ENCODE data around the gene MUC5B. TPM values are rescaled to one million over a fixed set of nuclear protein-coding genes. Genes with fewer than 3 reads are reported as not detected.
A peak's percentile ranks its signal among the peaks of the same experiment; 100 is the strongest.
"Not testable (repeated sequence)": the region's sequence is repeated elsewhere in the genome, so short reads cannot be mapped to it uniquely, and the experiment has no call there.

The MUC5B gene
- total and polyA plus RNA-seq, 8 donors = 0.06 to 33.4 (median 0.27) TPM

DNA sequence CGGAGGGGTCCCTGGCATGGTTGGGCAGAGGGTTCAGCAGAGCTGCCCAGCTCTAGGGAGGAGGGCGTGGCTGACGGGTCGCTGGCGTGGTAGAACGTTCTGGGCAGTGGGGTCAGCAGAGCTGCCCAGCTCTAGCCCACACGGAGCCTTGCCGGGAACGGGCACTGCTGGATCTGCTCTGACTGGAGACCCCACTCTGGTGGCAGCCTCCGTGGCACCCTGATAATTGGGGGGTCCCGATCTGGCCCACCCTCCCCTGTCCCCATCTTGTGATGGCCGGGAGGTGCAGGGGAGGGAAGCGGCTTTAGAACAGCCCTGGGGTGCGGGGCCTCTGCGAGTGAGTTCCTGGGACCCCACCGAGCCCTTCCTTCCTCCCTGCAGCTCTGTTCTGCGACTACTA is 43.2 kb upstream of the MUC5B start:
- ATAC-seq (no peak), DNase-seq (peak in 1 of 4 donors; percentile 69)
- Histone ChIP-seq H3K27me3 (peaks cover 0 to 41% of the 10 kb centered on the region in 2 donors), H3K36me3 (no peaks in the 10 kb centered on the region), H3K9me3 (no peaks in the 10 kb centered on the region), H3K4me3 (no peak overlapping the region), H3K4me1 (no peaks in the 10 kb centered on the region), H3K27ac (no peak overlapping the region)
- intact Hi-C loops (cut with DNase I) = no loop called here
- TF ChIP-seq, protein P1, sequence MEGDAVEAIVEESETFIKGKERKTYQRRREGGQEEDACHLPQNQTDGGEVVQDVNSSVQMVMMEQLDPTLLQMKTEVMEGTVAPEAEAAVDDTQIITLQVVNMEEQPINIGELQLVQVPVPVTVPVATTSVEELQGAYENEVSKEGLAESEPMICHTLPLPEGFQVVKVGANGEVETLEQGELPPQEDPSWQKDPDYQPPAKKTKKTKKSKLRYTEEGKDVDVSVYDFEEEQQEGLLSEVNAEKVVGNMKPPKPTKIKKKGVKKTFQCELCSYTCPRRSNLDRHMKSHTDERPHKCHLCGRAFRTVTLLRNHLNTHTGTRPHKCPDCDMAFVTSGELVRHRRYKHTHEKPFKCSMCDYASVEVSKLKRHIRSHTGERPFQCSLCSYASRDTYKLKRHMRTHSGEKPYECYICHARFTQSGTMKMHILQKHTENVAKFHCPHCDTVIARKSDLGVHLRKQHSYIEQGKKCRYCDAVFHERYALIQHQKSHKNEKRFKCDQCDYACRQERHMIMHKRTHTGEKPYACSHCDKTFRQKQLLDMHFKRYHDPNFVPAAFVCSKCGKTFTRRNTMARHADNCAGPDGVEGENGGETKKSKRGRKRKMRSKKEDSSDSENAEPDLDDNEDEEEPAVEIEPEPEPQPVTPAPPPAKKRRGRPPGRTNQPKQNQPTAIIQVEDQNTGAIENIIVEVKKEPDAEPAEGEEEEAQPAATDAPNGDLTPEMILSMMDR (IDR thresholded peaks at IDR 0.05) = no peak

DNA sequence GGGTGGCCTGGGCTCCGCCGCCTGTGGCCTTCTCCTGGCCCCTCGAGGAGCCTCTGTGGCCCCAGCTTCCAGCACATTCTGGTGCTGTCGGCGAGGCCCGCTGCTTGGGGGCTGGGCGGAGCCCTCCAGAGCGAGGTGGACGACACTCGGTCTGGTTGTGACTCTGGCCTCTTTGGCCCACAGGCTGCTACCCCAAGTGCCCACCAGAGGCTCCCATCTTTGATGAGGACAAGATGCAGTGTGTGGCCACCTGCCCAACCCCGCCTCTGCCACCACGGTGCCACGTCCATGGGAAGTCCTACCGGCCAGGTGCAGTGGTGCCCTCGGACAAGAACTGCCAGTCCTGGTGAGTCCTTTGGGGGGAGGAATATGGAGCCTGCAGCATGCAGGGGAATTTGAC is 42.7 kb upstream of the MUC5B start:
- no peaks in the 10 kb centered on the region for H3K9me3 ChIP-seq
- DNase-seq = peak in 1 of 4 donors; percentile 55
- no peaks in the 10 kb centered on the region for H3K36me3 ChIP-seq
- H3K27me3 ChIP-seq = peaks cover 0 to 41% of the 10 kb centered on the region in 2 donors
- H3K27ac ChIP-seq = no peak overlapping the region
- no peak overlapping the region for H3K4me3 ChIP-seq
- H3K4me1 ChIP-seq = no peaks in the 10 kb centered on the region
- ATAC-seq = no peak
- intact Hi-C loops (cut with DNase I) = no loop called here
- TF ChIP-seq, protein P1 (IDR thresholded peaks at IDR 0.05) = no peak

DNA sequence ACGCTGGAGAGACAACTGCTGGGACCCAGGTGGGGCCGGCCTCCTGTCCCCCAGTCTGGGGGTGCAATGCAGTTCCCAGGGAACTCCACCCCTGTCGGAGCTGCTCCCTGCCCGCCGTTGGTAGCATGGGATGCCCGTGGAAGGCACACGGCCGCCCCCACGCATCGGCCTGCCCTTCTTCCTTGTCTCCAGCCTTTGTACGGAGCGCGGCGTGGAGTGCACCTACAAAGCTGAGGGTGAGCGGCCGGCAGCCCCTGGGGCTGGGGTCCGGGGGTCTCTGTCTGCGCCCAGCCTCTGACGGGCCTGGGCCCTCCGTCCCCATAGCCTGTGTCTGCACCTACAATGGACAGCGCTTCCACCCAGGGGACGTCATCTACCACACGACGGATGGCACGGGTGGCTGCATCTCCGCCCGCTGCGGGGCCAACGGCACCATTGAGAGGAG is 41.9 kb upstream of the MUC5B start:
- Histone ChIP-seq H3K4me1 (no peaks in the 10 kb centered on the region), H3K27ac (no peak overlapping the region), H3K36me3 (no peaks in the 10 kb centered on the region), H3K27me3 (peaks cover 0 to 41% of the 10 kb centered on the region in 2 donors), H3K9me3 (no peaks in the 10 kb centered on the region), H3K4me3 (no peak overlapping the region)
- DNase-seq (peak in 1 of 4 donors; percentile 80), ATAC-seq (no peak)
- intact Hi-C loops (cut with DNase I) = no loop called here
- TF ChIP-seq, protein P1 (IDR thresholded peaks at IDR 0.05) = no peak

DNA sequence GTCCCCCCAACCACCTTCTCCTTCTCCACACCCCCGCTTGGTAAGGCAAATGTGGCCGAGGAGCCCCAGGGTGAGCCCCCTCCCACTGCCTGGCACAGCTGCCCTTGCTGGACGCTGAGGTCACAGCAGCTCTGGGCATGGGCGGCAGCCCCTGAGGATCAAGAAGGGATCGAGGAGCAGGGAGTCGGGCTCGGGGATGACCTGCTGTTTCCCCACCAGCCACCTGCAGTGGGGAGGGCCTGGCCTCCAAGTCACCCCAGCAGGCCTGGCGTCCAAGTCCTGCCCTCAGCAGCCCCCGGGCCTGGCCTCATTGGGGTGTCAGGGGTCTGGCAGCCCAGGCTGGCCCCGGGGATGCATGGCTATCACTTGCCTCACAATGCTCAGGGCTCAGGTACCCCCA is 41.4 kb upstream of the MUC5B start:
- no peaks in the 10 kb centered on the region for H3K36me3 ChIP-seq
- no peak overlapping the region for H3K4me3 ChIP-seq
- intact Hi-C loops (cut with DNase I) = no loop called here
- H3K27me3 ChIP-seq = peaks cover 0 to 41% of the 10 kb centered on the region in 2 donors
- no peak overlapping the region for H3K27ac ChIP-seq
- no peaks in the 10 kb centered on the region for H3K4me1 ChIP-seq
- ATAC-seq = no peak
- H3K9me3 ChIP-seq = no peaks in the 10 kb centered on the region
- peak in 1 of 4 donors; percentile 68 for DNase-seq
- TF ChIP-seq, protein P1 (IDR thresholded peaks at IDR 0.05) = no peak

DNA sequence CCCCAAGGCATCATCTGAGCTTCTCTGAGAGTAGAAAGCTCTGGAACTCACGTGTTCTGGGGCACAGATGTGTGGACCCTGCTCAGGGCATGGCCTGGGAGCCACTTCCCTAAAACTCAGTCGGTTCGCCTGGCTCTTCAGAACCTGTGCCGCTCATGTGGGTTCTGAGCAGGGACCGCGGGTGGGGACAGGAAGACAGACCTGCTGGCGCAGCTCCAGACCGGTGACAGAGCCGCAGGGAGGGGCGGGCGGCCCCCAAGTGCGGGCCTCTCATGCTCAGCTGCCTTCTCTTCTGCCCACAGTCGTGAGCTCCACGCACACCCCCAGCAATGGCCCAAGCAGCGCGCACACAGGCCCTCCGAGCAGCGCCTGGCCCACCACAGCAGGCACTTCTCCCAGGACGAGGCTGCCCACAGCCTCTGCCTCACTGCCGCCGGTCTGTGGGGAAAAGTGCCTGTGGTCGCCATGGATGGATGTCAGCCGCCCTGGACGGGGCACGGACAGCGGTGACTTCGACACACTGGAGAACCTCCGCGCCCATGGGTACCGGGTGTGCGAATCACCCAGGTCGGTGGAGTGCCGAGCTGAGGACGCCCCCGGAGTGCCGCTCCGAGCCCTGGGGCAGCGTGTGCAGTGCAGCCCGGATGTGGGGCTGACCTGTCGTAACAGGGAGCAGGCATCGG is 40.9 kb upstream of the MUC5B start:
- TF ChIP-seq, protein P1 (IDR thresholded peaks at IDR 0.05) = no peak
- H3K27me3 ChIP-seq = peaks cover 0 to 41% of the 10 kb centered on the region in 2 donors
- peak in 1 of 4 donors; percentile 69 for DNase-seq
- no peak overlapping the region for H3K4me3 ChIP-seq
- no peak overlapping the region for H3K27ac ChIP-seq
- intact Hi-C loops (cut with DNase I) = no loop called here
- H3K36me3 ChIP-seq = no peaks in the 10 kb centered on the region
- H3K9me3 ChIP-seq = no peaks in the 10 kb centered on the region
- ATAC-seq = no peak
- H3K4me1 ChIP-seq = no peaks in the 10 kb centered on the region

DNA sequence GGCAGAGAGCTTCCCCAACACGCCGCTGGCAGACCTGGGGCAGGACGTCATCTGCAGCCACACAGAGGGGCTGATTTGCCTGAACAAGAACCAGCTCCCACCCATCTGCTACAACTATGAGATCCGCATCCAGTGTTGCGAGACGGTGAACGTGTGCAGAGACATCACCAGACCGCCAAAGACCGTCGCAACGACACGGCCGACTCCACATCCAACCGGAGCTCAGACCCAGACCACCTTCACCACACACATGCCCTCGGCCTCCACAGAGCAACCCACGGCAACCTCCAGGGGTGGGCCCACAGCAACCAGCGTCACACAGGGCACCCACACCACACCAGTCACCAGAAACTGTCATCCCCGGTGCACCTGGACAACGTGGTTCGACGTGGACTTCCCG is 38.7 kb upstream of the MUC5B start:
- H3K36me3 ChIP-seq; intact Hi-C loops (cut with DNase I); H3K27ac ChIP-seq; DNase-seq; H3K4me3 ChIP-seq; H3K9me3 ChIP-seq; ATAC-seq; H3K4me1 ChIP-seq: not testable (repeated sequence)
- H3K27me3 ChIP-seq = peaks cover 0 to 32% of the 10 kb centered on the region in 2 donors

DNA sequence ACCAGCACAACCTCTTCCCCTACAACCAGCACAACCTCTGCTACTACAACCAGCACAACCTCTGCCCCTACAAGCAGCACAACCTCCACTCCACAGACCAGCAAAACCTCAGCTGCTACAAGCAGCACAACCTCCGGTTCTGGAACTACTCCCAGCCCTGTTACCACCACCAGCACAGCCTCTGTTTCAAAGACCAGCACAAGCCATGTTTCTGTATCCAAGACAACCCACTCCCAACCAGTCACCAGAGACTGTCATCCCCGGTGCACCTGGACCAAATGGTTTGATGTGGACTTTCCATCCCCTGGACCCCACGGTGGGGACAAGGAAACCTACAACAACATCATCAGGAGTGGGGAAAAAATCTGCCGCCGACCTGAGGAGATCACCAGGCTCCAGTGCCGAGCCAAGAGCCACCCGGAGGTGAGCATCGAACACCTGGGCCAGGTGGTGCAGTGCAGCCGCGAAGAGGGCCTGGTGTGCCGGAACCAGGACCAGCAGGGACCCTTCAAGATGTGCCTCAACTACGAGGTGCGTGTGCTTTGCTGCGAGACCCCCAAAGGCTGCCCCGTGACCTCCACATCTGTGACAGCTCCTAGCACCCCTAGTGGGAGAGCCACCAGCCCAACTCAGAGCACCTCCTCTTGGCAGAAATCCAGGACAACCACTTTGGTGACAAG is 34.3 kb upstream of the MUC5B start:
- H3K4me1 ChIP-seq; H3K27ac ChIP-seq; H3K27me3 ChIP-seq; H3K36me3 ChIP-seq; H3K9me3 ChIP-seq; H3K4me3 ChIP-seq; ATAC-seq; intact Hi-C loops (cut with DNase I): not testable (repeated sequence)
- peak in 1 of 4 donors; percentile 23 for DNase-seq

DNA sequence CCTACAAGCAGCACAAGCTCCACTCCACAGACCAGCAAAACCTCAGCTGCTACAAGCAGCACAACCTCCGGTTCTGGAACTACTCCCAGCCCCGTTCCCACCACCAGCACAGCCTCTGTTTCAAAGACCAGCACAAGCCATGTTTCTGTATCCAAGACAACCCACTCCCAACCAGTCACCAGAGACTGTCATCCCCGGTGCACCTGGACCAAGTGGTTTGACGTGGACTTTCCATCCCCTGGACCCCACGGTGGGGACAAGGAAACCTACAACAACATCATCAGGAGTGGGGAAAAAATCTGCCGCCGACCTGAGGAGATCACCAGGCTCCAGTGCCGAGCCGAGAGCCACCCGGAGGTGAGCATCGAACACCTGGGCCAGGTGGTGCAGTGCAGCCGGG is 33.0 kb upstream of the MUC5B start:
- peak in 1 of 4 donors; percentile 26 for DNase-seq
- H3K9me3 ChIP-seq; H3K4me3 ChIP-seq; H3K4me1 ChIP-seq; ATAC-seq; H3K36me3 ChIP-seq; intact Hi-C loops (cut with DNase I); H3K27ac ChIP-seq: not testable (repeated sequence)
- peaks cover 0 to 11% of the 10 kb centered on the region in 2 donors for H3K27me3 ChIP-seq
